Activated T-cell treated with anti-CD3 and anti-CD28 coated beads, Interleukin-2, amount 50 U/mL, for 72 hours (primary cell): ENCODE measurements around the gene ABHD2. TPM values are rescaled to one million over a fixed set of nuclear protein-coding genes. Genes with fewer than 3 reads are reported as not detected.

Experiments
- ATAC-seq, 2 donors: fragments of 150-1000 bp; cut with Tn5 transposase; replicated peaks in 1 of 2; 2 replicates each; pipeline ENCODE4 v1.10.0; 2021; ENCODE audit warnings: moderate library complexity in 2 of 2, mild to moderate bottlenecking in 1 of 2
- DNase-seq, 2 donors: peaks; one replicate each; pipeline ENCODE4 v3.0.0; 2021 to 2022; ENCODE audit warnings: mixed read lengths in 1 of 2
- H3K27ac Mint-ChIP-seq: one replicate; pipeline ENCODE4 v1.8.0; 2022; ENCODE audit warnings: mild to moderate bottlenecking, moderate library complexity, mixed read lengths
- H3K27me3 Mint-ChIP-seq: one replicate; pipeline ENCODE4 v1.8.0; 2022; ENCODE audit warnings: low read depth, mixed read lengths
- H3K36me3 Mint-ChIP-seq, 2 donors: one replicate each; pipeline ENCODE4 v1.8.0; 2022; ENCODE audit warnings: mixed read lengths in 2 of 2, mild to moderate bottlenecking in 1 of 2; ENCODE audit not compliant: insufficient read depth in 2 of 2
- H3K4me1 Mint-ChIP-seq: one replicate; pipeline ENCODE4 v1.8.0; 2022; ENCODE audit warnings: low read depth, mixed read lengths
- H3K4me3 Mint-ChIP-seq, 2 donors: one replicate each; pipeline ENCODE4 v1.8.0; 2022; ENCODE audit warnings: mild to moderate bottlenecking in 2 of 2, mixed read lengths in 2 of 2, moderate library complexity in 2 of 2
- H3K9me3 Mint-ChIP-seq, 2 donors: one replicate each; pipeline ENCODE4 v1.8.0; 2022; ENCODE audit warnings: mixed read lengths in 2 of 2
- total RNA-seq, 2 donors: library from RNA; stranded (reverse); gene quantifications; one replicate each; pipeline ENCODE4 v1.2.3, GENCODE V29; 2022

ABHD2 gene
- total RNA-seq, 2 donors from 2014 or later = 36.8 to 44.1 TPM

- no peak for DNase-seq
- Mint-ChIP-seq H3K27me3 (no peaks in the 10 kb centered on the region), H3K27ac (no peak overlapping the region), H3K9me3 (no peaks in the 10 kb centered on the region), H3K36me3 (peaks cover 3 to 22% of the 10 kb centered on the region in 2 donors), H3K4me1 (peaks cover 22% of the 10 kb centered on the region), H3K4me3 (no peak overlapping the region)
- ATAC-seq = no peak
These were observed 34.4 kb downstream of the ABHD2 start for GRCh38 chr15:89122505-89123180.

GRCh38 chr15:89123181-89123525 is 34.9 kb downstream of the ABHD2 start:
- peaks cover 3 to 21% of the 10 kb centered on the region in 2 donors for H3K36me3 Mint-ChIP-seq
- H3K27ac Mint-ChIP-seq = no peak overlapping the region
- no peaks in the 10 kb centered on the region for H3K9me3 Mint-ChIP-seq
- no peaks in the 10 kb centered on the region for H3K27me3 Mint-ChIP-seq
- no peak overlapping the region for H3K4me3 Mint-ChIP-seq
- peaks cover 22% of the 10 kb centered on the region for H3K4me1 Mint-ChIP-seq
- no peak for DNase-seq
- no peak for ATAC-seq

GRCh38 chr15:89125088-89125826 is 37.0 kb downstream of the ABHD2 start:
- H3K27me3 Mint-ChIP-seq = no peaks in the 10 kb centered on the region
- ATAC-seq (no peak), DNase-seq (no peak)
- H3K4me1 Mint-ChIP-seq = peaks cover 17% of the 10 kb centered on the region
- no peak overlapping the region for H3K4me3 Mint-ChIP-seq
- peaks cover 3 to 21% of the 10 kb centered on the region in 2 donors for H3K36me3 Mint-ChIP-seq
- no peaks in the 10 kb centered on the region for H3K9me3 Mint-ChIP-seq
- H3K27ac Mint-ChIP-seq = no peak overlapping the region

- H3K9me3 Mint-ChIP-seq = no peaks in the 10 kb centered on the region
- H3K36me3 Mint-ChIP-seq = peaks cover 3 to 21% of the 10 kb centered on the region in 2 donors
- H3K27me3 Mint-ChIP-seq = no peaks in the 10 kb centered on the region
- ATAC-seq (peak in 1 of 2 donors; percentile 22), DNase-seq (no peak)
- H3K27ac Mint-ChIP-seq = no peak overlapping the region
- H3K4me1 Mint-ChIP-seq = peaks cover 17% of the 10 kb centered on the region
- no peak overlapping the region for H3K4me3 Mint-ChIP-seq
These were observed 37.8 kb downstream of the ABHD2 start for GRCh38 chr15:89126009-89126408.

GRCh38 chr15:89127054-89127702 is 38.9 kb downstream of the ABHD2 start:
- ATAC-seq (peak; percentile 95 to 99), DNase-seq (peak; percentile 49 to 67)
- peaks cover 17% of the 10 kb centered on the region for H3K4me1 Mint-ChIP-seq
- no peaks in the 10 kb centered on the region for H3K9me3 Mint-ChIP-seq
- H3K27me3 Mint-ChIP-seq = no peaks in the 10 kb centered on the region
- H3K36me3 Mint-ChIP-seq = peaks cover 3 to 19% of the 10 kb centered on the region in 2 donors
- no peak overlapping the region for H3K4me3 Mint-ChIP-seq
- H3K27ac Mint-ChIP-seq = no peak overlapping the region

- H3K4me3 Mint-ChIP-seq = no peak overlapping the region
- ATAC-seq = no peak
- DNase-seq = no peak
- H3K27ac Mint-ChIP-seq = no peak overlapping the region
- no peaks in the 10 kb centered on the region for H3K9me3 Mint-ChIP-seq
- H3K4me1 Mint-ChIP-seq = peaks cover 26% of the 10 kb centered on the region
- H3K36me3 Mint-ChIP-seq = peaks cover 3 to 16% of the 10 kb centered on the region in 2 donors
- no peaks in the 10 kb centered on the region for H3K27me3 Mint-ChIP-seq
These were observed 40.3 kb downstream of the ABHD2 start for GRCh38 chr15:89128320-89129122.

- Mint-ChIP-seq H3K9me3 (no peaks in the 10 kb centered on the region), H3K4me3 (no peak overlapping the region), H3K27ac (no peak overlapping the region), H3K27me3 (no peaks in the 10 kb centered on the region), H3K36me3 (peaks cover 3 to 14% of the 10 kb centered on the region in 2 donors), H3K4me1 (peaks cover 27% of the 10 kb centered on the region)
- DNase-seq (peak; percentile 56 to 57), ATAC-seq (no peak)
These were observed 41.0 kb downstream of the ABHD2 start for GRCh38 chr15:89129123-89129815.

GRCh38 chr15:89129816-89130134 is 41.5 kb downstream of the ABHD2 start:
- Mint-ChIP-seq H3K36me3 (peaks cover 3 to 14% of the 10 kb centered on the region in 2 donors), H3K9me3 (no peaks in the 10 kb centered on the region), H3K4me3 (no peak overlapping the region), H3K4me1 (peaks cover 27% of the 10 kb centered on the region), H3K27me3 (no peaks in the 10 kb centered on the region), H3K27ac (no peak overlapping the region)
- DNase-seq (no peak), ATAC-seq (no peak)

GRCh38 chr15:89130201-89130600 is 41.9 kb downstream of the ABHD2 start:
- H3K27ac Mint-ChIP-seq = no peak overlapping the region
- ATAC-seq = peak in 1 of 2 donors; percentile 50
- no peak overlapping the region for H3K4me3 Mint-ChIP-seq
- no peak for DNase-seq
- H3K4me1 Mint-ChIP-seq = peaks cover 27% of the 10 kb centered on the region
- peaks cover 3 to 14% of the 10 kb centered on the region in 2 donors for H3K36me3 Mint-ChIP-seq
- no peaks in the 10 kb centered on the region for H3K9me3 Mint-ChIP-seq
- no peaks in the 10 kb centered on the region for H3K27me3 Mint-ChIP-seq

- Mint-ChIP-seq H3K9me3 (no peaks in the 10 kb centered on the region), H3K27me3 (no peaks in the 10 kb centered on the region), H3K27ac (peak overlapping the region; percentile 36), H3K4me3 (no peak overlapping the region), H3K4me1 (peaks cover 25% of the 10 kb centered on the region), H3K36me3 (peaks cover 0 to 11% of the 10 kb centered on the region in 2 donors)
- ATAC-seq = no peak
- no peak for DNase-seq
These were observed 43.5 kb downstream of the ABHD2 start for GRCh38 chr15:89131731-89132130.

- DNase-seq = no peak
- ATAC-seq = no peak
- Mint-ChIP-seq H3K27ac (peak overlapping the region; percentile 43), H3K27me3 (no peaks in the 10 kb centered on the region), H3K9me3 (no peaks in the 10 kb centered on the region), H3K36me3 (peaks cover 0 to 11% of the 10 kb centered on the region in 2 donors), H3K4me1 (peaks cover 25% of the 10 kb centered on the region), H3K4me3 (peak overlapping the region; percentile 16 to 22)
These were observed 44.6 kb downstream of the ABHD2 start for GRCh38 chr15:89132611-89133507.
